SK-N-SH (cell line): ENCODE measurements around the gene LOXHD1. TPM values are rescaled to one million over a fixed set of nuclear protein-coding genes. Genes with fewer than 3 reads are reported as not detected.

ENCODE experiments used
- CTCF ChIA-PET: fragments of 300-600, 350-600 bp; formaldehyde crosslinking; extraction: SDS; loops from one replicate; lab custom pipeline; 2021; lab: Yijun Ruan, JAX
- POLR2A ChIA-PET: fragments of 350-600 bp; sonication (Branson Sonifier 250); formaldehyde crosslinking; extraction: SDS; loops from one replicate; lab custom pipeline; 2020; ENCODE audit warnings: antibody characterized with exemption, inconsistent platforms; lab: Yijun Ruan, JAX
- DNase-seq: peaks from one replicate; pipeline ENCODE4 v3.0.0; 2012
- H2AFZ ChIP-seq: fragments of 200-600 bp; sonication (generic); 2 replicates; pipeline ENCODE4 v1.8.1; 2016; ENCODE audit warnings: antibody characterized with exemption, mild to moderate bottlenecking, low read depth
- H3F3A ChIP-seq: fragments of 200-600 bp; sonication (generic); replicated peaks from 2 replicates; pipeline ENCODE3; 2016; ENCODE audit warnings: antibody characterized with exemption, mild to moderate bottlenecking; ENCODE audit not compliant: insufficient read depth
- H3K27ac ChIP-seq, 2 experiments: fragments of 200-500 bp in 1 of 2; fragments of 200-600 bp in 1 of 2; sonication (Bioruptor generic) in 1 of 2; sonication (generic), shearing (Covaris generic) in 1 of 2; 2 replicates each; pipeline versions ENCODE4 v1.5.1 to v1.6.1; 2014 to 2016; ENCODE audit warnings: low read depth in 2 of 2, inconsistent platforms in 1 of 2, low read length in 1 of 2, mild to moderate bottlenecking in 1 of 2, mixed read lengths in 1 of 2
- H3K27me3 ChIP-seq: fragments of 200-600 bp; sonication (generic), shearing (Covaris generic); 2 replicates; pipeline ENCODE4 v1.6.1; 2016; ENCODE audit warnings: mixed run types; ENCODE audit not compliant: insufficient read depth
- H3K36me3 ChIP-seq, 2 experiments: fragments of 200-500 bp in 1 of 2; fragments of 200-600 bp in 1 of 2; sonication (Bioruptor generic) in 1 of 2; sonication (generic) in 1 of 2; replicated peaks in 1 of 2; 2 replicates each; pipeline versions ENCODE3 to v1.5.1; 2014 to 2016; ENCODE audit warnings: low read length in 1 of 2, mild to moderate bottlenecking in 1 of 2; ENCODE audit not compliant: insufficient read depth in 2 of 2, control insufficient read depth in 1 of 2
- H3K4me1 ChIP-seq, 2 experiments: fragments of 200-500 bp in 1 of 2; fragments of 200-600 bp in 1 of 2; sonication (Bioruptor generic) in 1 of 2; sonication (generic), shearing (Covaris generic) in 1 of 2; 2 replicates each; pipeline versions ENCODE4 v1.5.1 to v1.6.1; 2014 to 2016; ENCODE audit warnings: low read depth in 1 of 2, low read length in 1 of 2, mixed run types in 1 of 2; ENCODE audit not compliant: insufficient read depth in 2 of 2, control insufficient read depth in 1 of 2
- H3K4me2 ChIP-seq: fragments of 200-600 bp; sonication (generic), shearing (Covaris generic); 2 replicates; pipeline ENCODE4 v1.6.1; 2017; ENCODE audit warnings: mixed run types
- H3K4me3 ChIP-seq, 2 experiments: fragments of 200-500 bp in 1 of 2; fragments of 200-600 bp in 1 of 2; sonication (Bioruptor generic) in 1 of 2; sonication (generic), shearing (Covaris generic) in 1 of 2; 2 replicates each; pipeline versions ENCODE4 v1.5.1 to v1.8.1; 2014 to 2016; ENCODE audit warnings: low read depth in 2 of 2, inconsistent platforms in 1 of 2, low read length in 1 of 2, mild to moderate bottlenecking in 1 of 2, mixed read lengths in 1 of 2, moderate library complexity in 1 of 2
- H3K79me2 ChIP-seq: fragments of 200-600 bp; sonication (generic); 2 replicates; pipeline ENCODE4 v1.8.1; 2017; ENCODE audit warnings: mild to moderate bottlenecking; ENCODE audit not compliant: insufficient read depth
- H3K9ac ChIP-seq: fragments of 200-600 bp; sonication (generic); 2 replicates; pipeline ENCODE4 v1.6.1; 2017; ENCODE audit warnings: mixed run types
- H3K9me2 ChIP-seq: fragments of 200-600 bp; sonication (generic); 2 replicates; pipeline ENCODE4 v1.6.1; 2017; ENCODE audit warnings: mixed run types
- H3K9me3 ChIP-seq: fragments of 200-600 bp; sonication (generic); 2 replicates; pipeline ENCODE4 v1.6.1; 2017; ENCODE audit warnings: mixed run types, mild to moderate bottlenecking, moderate library complexity
- H4K20me1 ChIP-seq: fragments of 200-600 bp; sonication (generic); 2 replicates; pipeline ENCODE4 v1.6.1; 2017; ENCODE audit warnings: mild to moderate bottlenecking, mixed run types; ENCODE audit not compliant: insufficient read depth
- CHD2 ChIP-seq: fragments of 150-350 bp; IDR thresholded peaks from 2 replicates; pipeline ENCODE4 v1.6.1; 2018; ENCODE audit warnings: low read length; ENCODE audit not compliant: partially characterized antibody
- CTCF ChIP-seq: fragments of 200-600 bp; sonication (generic); IDR thresholded peaks from 2 replicates; pipeline ENCODE4 v1.6.1; 2017; ENCODE audit warnings: antibody characterized with exemption, mild to moderate bottlenecking, moderate library complexity
- FOXJ3 ChIP-seq: sonication (generic); formaldehyde crosslinking; IDR thresholded peaks from 2 replicates; pipeline ENCODE4 v1.5.1; 2020; ENCODE audit warnings: mild to moderate bottlenecking, missing genetic modification reagents
- MEF2A ChIP-seq: IDR thresholded peaks from 2 replicates; pipeline ENCODE4 v1.4.0; 2012; ENCODE audit warnings: low read depth, borderline replicate concordance
- MXI1 ChIP-seq: IDR thresholded peaks from 2 replicates; pipeline ENCODE4 v1.6.1; 2012; ENCODE audit warnings: mild to moderate bottlenecking, low read depth, low read length, improper control_type of control experiment
- RAD21 ChIP-seq: IDR thresholded peaks from 2 replicates; pipeline ENCODE4 v1.6.1; 2012; ENCODE audit warnings: mild to moderate bottlenecking, low read length
- RCOR1 ChIP-seq: fragments of 150-350 bp; IDR thresholded peaks from 2 replicates; pipeline ENCODE4 v1.6.1; 2017; ENCODE audit warnings: antibody characterized with exemption, low read length
- SMC3 ChIP-seq: IDR thresholded peaks from 2 replicates; pipeline ENCODE4 v1.6.1; 2012; ENCODE audit warnings: low read depth, low read length, improper control_type of control experiment
- TEAD4 ChIP-seq: IDR thresholded peaks from 2 replicates; pipeline ENCODE4 v1.4.0; 2012; ENCODE audit warnings: mild to moderate bottlenecking, borderline replicate concordance; ENCODE audit not compliant: insufficient read depth
- USF2 ChIP-seq: fragments of 150-350 bp; IDR thresholded peaks from 2 replicates; pipeline ENCODE4 v1.6.1; 2017; ENCODE audit warnings: antibody characterized with exemption, low read length, low read depth, borderline replicate concordance
- WGBS: methylation state at CpG from one replicate; pipeline ENCODE4 v1.1.6; 2017; ENCODE audit warnings: low lambda C conversion rate; 5-methylcytosine and 5-hydroxymethylcytosine counted together
- polyA plus RNA-seq, 3 experiments: library from polyadenylated mRNA; depleted of rRNA; stranded (reverse); fragments of >200 nt; gene quantifications; 2 replicates each; pipeline ENCODE4 v1.2.3, GENCODE V29; 2012

LOXHD1 gene
- polyA plus RNA-seq, 1 of the 3 experiments (the other 2 are of a cell fraction) = not detected

GRCh38 chr18:46624127-46624526 is 32.9 kb downstream of the LOXHD1 start:
- no peaks in the 10 kb centered on the region for H3K79me2 ChIP-seq
- H2AFZ ChIP-seq = no peak overlapping the region
- no peak overlapping the region for H3K4me2 ChIP-seq
- H3K27me3 ChIP-seq = no peaks in the 10 kb centered on the region
- H3F3A ChIP-seq = no peaks in the 10 kb centered on the region
- no peak overlapping the region for H3K4me3 ChIP-seq
- H3K9ac ChIP-seq = no peak overlapping the region
- 81% methylated on average over 11 of the region's 11 CpGs for WGBS
- no peaks in the 10 kb centered on the region for H3K9me2 ChIP-seq
- TF ChIP-seq MXI1 (no peak), MEF2A (no peak), FOXJ3 (CRISPR knock-in tag) (no peak), RAD21 (no peak), CHD2 (no peak), USF2 (no peak), TEAD4 (no peak)
- no peaks in the 10 kb centered on the region for H3K9me3 ChIP-seq
- ChIA-PET POLR2A (interaction anchor here (1.4 kb wide), 1 partner anchor 451 kb away, joined by 4 read pairs; a partner anchor contains a TSS), CTCF (interaction anchor here (1.0 to 5.2 kb wide), 8 partner anchors 34 to 475 kb away, joined by 3 to 80 read pairs (median 7); a partner anchor contains a TSS)
- H3K4me1 ChIP-seq = peaks cover 0 to 28% of the 10 kb centered on the region in 2 experiments; a peak in 2 of 4 replicates
- no peaks in the 10 kb centered on the region for H3K36me3 ChIP-seq
- no peaks in the 10 kb centered on the region for H4K20me1 ChIP-seq
- no peak for DNase-seq
- H3K27ac ChIP-seq = peak overlapping the region in 1 of 2 experiments; percentile 86; a peak in 2 of 4 replicates

GRCh38 chr18:46623541-46623940 is 33.5 kb downstream of the LOXHD1 start:
- Histone ChIP-seq H3K4me3 (no peak overlapping the region), H3F3A (no peaks in the 10 kb centered on the region), H3K36me3 (no peaks in the 10 kb centered on the region), H3K4me1 (peaks cover 0 to 26% of the 10 kb centered on the region in 2 experiments; a peak in 2 of 4 replicates), H3K9me2 (no peaks in the 10 kb centered on the region), H3K4me2 (no peak overlapping the region), H2AFZ (no peak overlapping the region), H3K27me3 (no peaks in the 10 kb centered on the region), H3K27ac (peak overlapping the region in 1 of 2 experiments; percentile 86; a peak in 2 of 4 replicates), H3K9ac (no peak overlapping the region), H3K79me2 (no peaks in the 10 kb centered on the region), H4K20me1 (no peaks in the 10 kb centered on the region), H3K9me3 (no peaks in the 10 kb centered on the region)
- peak; percentile 60 for DNase-seq
- TF ChIP-seq CHD2 (no peak), MXI1 (peak; percentile 34; the same call in 1 of the 2 replicates)
- ChIA-PET POLR2A (interaction anchor here (1.2 to 1.4 kb wide), 2 partner anchors 341 to 450 kb away, joined by 3 to 4 read pairs; a partner anchor contains a TSS), CTCF (interaction anchor here (0.7 to 5.2 kb wide), 31 partner anchors 8 to 474 kb away, joined by 3 to 80 read pairs (median 4); a partner anchor contains a TSS)
- 35% methylated on average over 4 of the region's 10 CpGs for WGBS

- H3K36me3 ChIP-seq = no peaks in the 10 kb centered on the region
- ChIA-PET CTCF (interaction anchor here (0.7 to 5.2 kb wide), 36 partner anchors 9 to 473 kb away, joined by 3 to 80 read pairs (median 4); a partner anchor contains a TSS), POLR2A (interaction anchor here (1.2 to 1.4 kb wide), 2 partner anchors 341 to 449 kb away, joined by 3 to 4 read pairs; a partner anchor contains a TSS)
- H3K4me1 ChIP-seq = peaks cover 0 to 26% of the 10 kb centered on the region in 2 experiments; a peak in 2 of 4 replicates
- H3K4me3 ChIP-seq = no peak overlapping the region
- peak; percentile 27 for DNase-seq
- H3K9me3 ChIP-seq = no peaks in the 10 kb centered on the region
- H4K20me1 ChIP-seq = no peaks in the 10 kb centered on the region
- no peaks in the 10 kb centered on the region for H3K79me2 ChIP-seq
- no peak overlapping the region for H3K9ac ChIP-seq
- H2AFZ ChIP-seq = no peak overlapping the region
- 81% methylated on average over 3 of the region's 3 CpGs for WGBS
- H3K27ac ChIP-seq = peak overlapping the region in 1 of 2 experiments; percentile 86; a peak in 2 of 4 replicates
- no peaks in the 10 kb centered on the region for H3K27me3 ChIP-seq
- TF ChIP-seq RCOR1 (no peak), CTCF (peak; percentile 37), SMC3 (peak; percentile 26; the same call in 1 of the 2 replicates), RAD21 (peak; percentile 63)
- no peak overlapping the region for H3K4me2 ChIP-seq
- no peaks in the 10 kb centered on the region for H3K9me2 ChIP-seq
- H3F3A ChIP-seq = no peaks in the 10 kb centered on the region
Observed at GRCh38 chr18:46622999-46623398, 34.0 kb downstream of the LOXHD1 start.
